H4 (cell line): ENCODE data around the gene BCCIP. TPM values are rescaled to one million over a fixed set of nuclear protein-coding genes. Genes with fewer than 3 reads are reported as not detected.
A peak's percentile ranks its signal among the peaks of the same experiment; 100 is the strongest.

Experiments used
- DNase-seq: peaks from one replicate; pipeline ENCODE4 v3.0.0-alpha.2; 2015; ENCODE audit warnings: low spot score
- total RNA-seq: library from RNA; depleted of rRNA; stranded (reverse); fragments of >200 nt; shearing (Covaris generic); gene quantifications from 2 replicates; pipeline ENCODE4 v1.2.3, GENCODE V29; 2014

The BCCIP gene
- total RNA-seq, 1 experiment from 2014 or later: 94.4 TPM

DNA sequence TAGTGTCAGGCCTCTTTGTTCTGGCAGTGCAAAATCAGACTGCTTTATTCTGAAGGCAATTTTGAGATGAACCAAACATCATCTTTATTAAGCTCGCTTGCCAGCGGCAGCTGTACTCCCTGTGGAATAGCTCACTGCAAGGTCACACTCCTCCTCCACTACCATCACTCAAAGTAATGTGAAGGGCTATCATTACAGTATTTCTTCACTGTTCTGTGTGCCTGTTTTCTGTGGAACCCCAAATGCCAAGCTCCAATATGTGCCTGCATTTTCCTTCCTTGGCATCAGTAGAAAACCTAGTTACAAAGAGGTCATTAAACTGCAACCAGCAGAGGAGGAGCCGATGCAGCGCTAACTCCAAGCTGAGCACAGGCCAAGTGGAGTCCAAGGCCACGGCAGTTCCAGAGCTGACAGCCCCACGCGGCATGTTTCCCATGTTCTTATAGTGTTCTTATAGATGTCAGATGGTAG is 21.4 kb downstream of the BCCIP start:
- DNase-seq: no peak

DNA sequence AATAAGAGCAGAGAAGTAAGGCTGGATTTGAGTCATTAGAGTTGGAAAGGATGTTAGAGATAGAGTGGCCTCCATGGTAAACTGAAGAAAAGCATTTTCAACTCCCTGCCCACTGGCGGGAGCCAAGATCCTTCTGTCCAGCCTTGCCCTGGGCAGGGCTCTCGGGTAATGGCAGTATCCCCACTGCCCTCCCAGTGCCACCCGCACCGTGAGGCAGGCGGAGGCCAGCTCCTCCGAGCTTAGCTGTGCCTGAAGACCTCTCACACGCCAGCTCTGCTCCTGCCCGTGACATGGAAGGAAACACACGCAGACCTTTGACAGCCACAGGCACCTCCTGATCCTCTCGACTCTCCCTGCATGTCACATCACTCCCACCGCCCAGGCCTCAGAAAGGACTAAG is 22.3 kb downstream of the BCCIP start:
- DNase-seq: no peak

DNA sequence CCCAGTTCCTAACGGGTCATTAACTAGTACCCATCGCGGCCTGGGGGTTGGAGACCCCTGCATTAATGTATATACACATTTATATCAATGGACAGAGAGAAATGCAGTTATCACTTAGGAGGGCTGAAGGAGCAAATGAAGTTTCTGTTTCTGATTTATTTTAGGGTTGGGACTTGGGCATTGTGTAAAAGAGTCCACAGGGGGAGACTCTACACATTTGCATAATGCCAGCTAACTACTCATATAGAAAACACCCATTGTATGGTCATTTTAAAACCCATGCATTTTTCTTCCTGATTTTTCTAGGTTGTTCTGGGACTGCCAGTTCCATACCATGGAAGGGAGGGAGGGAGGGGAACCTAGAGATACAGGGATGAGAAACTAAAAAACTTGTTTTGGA is 23.5 kb downstream of the BCCIP start:
- DNase-seq: no peak

DNA sequence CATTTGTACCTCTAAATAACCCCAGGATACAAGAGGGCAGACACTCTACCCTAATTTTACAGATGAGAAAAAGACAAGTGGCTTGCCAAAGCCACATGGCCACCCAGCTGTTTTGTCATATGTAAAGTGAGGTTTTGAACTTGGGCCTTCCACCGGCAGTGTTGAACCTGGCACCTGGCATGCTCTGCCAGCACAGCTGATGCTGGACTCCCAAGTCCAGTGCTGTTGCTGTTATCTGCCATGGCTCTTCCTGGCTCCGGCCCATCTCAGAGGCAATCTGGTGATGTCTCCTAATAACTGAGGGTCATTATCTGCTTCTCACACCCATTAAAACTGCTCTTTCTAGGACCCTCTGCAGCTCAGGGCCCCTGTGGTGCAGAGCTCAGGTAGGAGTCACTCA is 25.0 kb downstream of the BCCIP start:
- DNase-seq: no peak

DNA sequence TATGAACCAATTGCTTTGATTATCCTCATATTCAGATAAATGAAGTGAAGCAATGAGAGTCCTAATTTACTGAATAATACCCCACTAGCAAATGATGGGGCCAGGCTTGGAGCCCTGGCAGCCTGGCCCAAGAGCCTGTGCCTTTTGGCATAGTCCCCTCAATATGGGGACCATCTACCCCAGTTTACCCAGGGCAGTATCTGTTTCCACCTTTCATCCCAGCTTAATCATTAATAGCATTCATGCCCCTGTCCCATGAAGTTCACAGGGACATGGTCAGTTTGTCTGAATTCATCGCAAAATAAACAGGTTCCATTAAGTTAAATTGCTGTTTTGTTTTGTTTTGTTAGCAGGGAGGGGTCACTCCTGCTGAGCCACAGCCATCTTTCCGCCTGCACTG is 25.5 kb downstream of the BCCIP start:
- DNase-seq: no peak

DNA sequence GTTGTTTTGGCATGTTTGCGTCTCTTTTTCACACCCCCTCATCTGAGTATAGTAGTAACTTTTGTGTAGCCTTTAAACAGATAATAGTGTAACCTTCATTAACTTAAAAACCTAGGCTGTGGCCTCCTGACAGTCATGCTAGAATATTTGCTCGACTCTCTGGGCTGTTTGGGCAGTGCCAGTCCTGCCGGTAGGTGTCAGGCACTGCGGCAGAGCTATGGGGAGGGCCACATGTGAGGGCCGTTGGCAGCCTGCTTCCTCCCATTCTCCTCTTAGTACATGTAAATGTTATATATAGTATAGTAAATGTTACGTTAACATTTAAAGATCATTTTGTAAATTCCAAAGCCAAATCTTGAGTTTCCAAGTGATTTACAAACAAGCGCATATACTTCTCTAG is 26.1 kb downstream of the BCCIP start:
- no peak for DNase-seq

DNA sequence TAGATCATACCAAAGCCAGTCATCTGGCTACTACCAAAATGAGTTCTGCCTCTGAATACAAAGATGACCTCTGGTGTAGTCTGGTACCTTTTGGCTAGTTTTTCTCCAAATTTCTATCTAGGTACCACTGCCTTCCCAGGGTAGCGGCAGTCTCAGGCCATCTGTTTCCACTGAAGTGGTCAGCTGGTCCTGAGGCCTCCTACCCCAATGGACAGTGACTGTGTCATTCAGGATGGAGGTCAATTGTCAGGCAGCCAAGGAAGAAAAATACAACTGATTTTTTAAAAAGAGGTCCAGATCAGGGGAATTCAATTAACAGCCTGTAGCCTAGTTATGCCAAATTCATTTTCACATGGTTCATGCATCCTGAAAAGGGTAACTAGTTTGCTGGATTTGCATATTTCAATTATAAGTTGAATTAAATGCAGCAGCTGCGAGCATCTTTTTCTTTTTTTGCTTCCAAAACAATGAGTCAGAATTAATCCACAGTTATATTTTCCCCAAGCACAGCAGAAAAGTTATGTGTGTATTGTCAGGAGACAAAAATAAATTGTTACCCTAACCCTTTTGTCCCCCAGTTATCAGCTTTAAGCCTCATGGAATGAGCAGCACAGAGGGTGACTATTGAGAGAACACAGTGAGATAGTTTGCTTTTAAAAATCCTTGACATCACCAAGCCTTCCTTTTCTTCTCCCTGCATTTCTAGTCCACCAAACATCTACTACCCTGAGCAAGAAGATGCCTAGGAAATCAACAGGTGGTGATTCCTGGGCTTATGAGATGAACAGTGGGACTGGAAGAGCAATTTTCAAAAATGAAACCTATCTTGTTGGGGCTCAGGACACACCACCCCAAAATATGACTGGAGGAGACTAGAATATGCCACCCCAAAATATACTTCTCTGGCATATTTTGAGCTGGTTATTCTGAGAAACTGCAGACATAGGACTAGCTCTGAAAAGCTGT is 27.7 kb downstream of the BCCIP start:
- no peak for DNase-seq

DNA sequence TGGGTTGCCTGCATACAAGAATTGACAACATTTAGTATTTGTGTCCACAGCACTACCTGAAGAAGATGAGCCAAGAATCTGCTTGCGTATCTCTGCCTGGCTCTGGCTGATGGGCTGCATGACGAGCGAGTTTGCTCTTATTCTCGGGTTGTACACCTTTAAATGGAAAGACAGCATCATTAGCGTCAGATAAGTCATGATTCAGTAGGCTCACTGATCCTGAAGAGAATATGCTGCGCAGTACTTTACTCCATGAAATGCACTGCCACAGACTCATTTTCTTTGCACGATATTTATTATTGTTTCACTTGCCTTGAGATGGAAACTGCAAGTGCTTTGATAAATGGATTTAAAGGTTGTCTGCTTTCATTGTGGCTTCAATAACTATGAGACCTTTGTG is 29.1 kb downstream of the BCCIP start:
- no peak for DNase-seq

DNA sequence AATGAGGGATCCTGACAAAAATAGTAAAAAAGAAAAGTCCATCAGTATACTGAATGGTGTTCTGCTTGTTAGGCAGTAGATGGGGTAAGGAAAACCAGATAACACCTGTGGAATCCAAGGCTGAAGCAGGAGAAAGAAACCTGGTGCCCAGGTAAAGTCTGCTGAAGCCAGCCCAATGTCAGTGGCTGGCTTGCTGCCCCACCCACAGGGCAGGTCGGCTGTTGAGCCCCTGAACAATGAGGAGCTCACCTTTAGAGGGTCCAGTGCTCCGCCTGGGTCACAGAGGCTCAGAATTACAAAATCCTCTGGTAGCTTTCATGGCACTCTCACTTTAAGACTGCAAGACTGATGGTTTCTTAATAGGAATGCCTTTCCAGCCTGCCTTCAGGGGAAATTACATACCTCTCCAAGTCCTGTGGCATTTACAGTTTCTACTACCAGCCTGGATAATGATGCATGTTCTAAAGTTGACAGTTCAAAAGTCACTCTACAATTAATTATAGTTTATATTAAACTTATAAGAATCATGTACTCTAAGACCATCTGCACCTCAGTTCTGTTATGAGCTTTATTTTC is 33.9 kb downstream of the BCCIP start:
- DNase-seq: no peak

DNA sequence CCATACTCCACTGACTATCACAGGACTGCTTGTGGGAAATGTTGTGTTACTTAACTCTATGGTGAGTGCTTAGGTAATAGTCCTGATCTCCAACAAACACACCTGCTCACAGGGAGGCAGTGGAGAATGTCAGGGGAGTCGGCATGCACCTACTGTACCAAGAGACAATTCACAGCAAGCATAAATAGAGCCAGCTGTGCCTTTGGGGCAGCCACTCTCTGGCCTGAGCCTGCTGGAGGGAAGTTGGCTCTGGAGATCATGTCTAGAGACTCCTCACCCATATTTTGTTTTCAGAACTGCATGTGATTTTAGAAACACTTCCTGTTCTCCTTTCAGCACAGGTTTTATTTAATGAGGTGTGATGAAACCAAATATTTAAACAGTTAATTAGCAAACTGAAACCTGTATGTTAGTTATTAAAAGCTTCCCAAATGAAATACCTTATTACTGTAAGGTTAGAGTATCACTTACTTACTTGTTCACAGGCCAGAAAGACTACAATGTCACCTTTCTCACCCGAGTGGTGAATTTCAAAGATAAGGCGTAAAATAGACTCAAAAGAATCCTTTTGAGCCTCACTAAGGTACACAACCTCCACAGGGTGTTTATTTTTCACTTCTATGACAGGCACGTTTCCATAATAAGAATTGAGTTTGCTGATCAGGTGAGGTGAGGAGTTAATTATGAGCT is 35.9 kb downstream of the BCCIP start:
- no peak for DNase-seq

DNA sequence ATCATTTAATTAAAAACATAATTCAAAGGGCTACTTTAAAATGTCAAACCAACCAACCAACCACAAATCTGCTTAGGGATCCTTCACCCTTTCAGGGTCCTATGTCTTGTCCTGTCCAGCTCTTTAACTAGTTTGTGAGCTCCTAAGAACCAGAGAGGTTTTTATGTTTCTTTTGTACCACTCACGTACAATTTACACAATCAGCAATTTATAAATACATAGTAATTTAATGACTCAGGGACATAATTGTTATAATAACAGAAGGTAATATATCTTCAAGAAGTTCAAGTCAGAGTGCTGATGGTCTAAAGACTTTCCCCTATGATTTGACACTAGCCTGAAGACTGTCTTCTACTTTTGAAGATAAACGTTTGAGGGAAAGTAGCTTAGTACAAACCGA is 41.8 kb downstream of the BCCIP start:
- DNase-seq: no peak

DNA sequence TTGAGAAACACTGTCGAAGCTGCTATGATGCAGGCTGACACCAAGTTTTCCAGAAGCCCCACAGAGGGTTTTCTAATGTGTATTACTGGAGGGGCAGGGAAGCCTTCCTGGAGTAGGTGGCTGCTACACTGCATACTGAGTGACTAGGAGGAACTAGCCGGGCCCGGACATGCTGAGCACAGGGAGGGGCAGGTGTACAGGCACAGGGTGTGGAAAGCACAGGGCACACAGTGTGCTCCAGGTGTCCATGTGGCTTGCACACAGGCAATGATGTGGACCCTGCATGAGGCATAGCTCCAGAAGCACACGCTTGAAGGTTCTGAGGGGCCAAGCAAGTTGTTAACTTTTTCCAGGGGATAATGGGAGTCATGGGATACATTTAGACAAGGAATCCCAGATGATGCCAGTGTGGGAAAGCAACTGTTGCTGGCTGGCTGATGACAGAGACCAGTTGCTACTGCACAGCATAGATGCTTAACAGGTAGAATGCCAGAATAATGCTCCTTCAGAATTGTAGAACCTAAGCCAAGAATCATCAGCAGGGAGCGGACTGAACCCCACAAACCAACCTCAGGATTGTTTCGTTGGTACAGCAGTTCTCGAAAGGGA is 43.2 kb downstream of the BCCIP start:
- DNase-seq: no peak

DNA sequence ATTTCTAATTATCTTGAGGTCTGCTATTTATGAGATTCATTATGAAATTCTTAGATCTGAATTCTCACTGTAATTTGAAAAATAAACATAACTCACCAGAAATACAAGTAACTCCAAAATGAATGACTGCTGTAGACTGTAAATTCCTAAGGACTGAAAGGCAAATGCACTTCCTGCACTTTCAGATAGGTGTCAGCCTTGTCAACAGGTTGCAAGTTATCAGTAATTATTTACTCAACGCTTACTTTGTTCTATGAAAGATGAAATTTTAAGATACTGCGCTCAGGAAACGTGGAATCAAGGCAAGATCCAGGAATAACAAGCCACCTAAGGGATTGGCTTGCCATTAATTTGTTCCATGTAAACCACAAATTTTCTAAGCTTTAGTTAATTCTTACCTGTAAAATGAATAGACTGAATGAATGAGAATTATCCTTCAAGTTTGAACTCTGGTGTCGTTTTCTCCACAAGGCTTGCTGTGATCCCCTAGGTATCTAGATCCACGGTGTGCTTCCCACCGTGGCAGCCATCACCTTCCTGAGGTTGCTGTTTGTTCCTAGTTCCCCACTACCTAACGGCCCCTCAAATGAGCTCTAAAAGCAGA is 45.1 kb downstream of the BCCIP start:
- DNase-seq: peak; percentile 54

DNA sequence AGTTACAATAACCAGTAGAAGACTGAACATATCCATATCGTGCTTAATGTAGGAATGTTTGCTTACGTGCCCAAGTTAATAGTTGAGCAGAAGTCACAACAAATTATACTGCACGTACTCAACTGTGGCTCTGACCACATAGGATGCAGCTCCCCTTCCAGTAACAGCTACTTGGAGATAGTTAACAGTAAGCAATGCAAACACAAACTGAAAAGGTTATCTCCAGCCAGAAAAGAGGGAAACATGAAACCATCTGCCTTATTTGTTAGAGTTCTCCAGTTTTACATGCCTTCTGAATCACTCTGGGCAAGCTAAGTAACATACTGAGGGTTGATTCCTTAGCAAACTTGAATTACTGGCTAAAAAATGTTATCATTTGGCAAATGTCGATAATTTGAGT is 48.0 kb downstream of the BCCIP start:
- peak; percentile 26 for DNase-seq

DNA sequence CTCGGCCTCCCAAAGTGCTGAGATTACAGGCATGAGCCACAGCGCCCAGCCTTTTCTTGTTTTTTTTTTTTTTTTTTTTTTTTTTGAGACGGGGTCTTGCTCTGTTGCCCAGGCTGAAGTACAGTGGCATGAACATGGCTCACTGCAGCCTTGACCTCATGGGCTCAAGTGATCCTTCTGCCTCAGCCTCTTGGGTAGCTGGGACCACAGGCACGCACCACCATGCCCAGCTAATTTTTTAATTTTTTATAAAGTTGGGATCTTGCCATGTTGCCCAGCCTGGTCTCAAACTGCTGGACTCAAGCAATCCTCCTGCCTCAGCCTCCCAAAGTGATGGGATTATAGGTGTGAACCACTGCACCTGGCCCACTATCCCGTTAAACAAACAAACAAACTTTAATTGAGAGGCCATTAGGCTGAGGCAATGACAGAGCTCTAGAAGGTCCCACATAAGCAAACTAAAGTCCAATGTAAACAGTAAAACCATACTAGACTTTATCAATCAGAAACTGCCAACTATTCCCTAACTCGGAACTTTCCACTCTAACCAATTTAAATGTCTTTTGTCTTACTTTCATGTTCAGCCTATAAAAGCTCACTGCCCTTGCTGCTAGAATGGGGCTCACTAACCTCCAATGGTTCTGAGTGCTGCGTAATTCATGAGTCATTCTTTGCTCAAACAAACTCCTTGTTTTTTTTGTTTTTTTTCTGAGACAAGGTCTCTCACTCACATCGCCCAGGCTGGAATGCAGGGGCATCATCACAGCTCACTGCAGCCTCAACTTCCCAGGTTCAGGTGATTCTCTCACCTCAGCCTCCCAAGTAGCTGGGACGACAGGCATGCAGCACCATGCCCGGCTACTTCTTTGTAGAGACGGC is 55.9 kb downstream of the BCCIP start:
- peak; percentile 93 for DNase-seq

DNA sequence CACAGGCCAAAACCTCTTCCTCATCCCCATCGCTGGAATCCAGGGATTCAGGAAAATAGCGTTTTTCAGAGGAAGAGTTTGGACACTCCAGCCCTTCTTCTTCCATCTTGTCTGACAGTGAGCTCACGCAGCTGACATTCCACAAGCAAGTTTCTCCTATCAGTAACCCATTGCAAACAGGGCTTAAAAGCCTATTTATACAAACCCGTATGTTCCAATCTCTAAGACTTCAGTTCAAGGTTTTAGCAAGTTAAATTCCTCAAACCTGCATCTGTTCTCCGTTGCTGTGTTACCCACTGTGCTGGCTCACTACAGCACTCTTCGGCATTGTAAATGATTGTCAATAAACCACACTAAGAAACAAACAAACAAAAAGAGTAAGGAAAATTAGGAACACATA is 57.4 kb downstream of the BCCIP start:
- no peak for DNase-seq

DNA sequence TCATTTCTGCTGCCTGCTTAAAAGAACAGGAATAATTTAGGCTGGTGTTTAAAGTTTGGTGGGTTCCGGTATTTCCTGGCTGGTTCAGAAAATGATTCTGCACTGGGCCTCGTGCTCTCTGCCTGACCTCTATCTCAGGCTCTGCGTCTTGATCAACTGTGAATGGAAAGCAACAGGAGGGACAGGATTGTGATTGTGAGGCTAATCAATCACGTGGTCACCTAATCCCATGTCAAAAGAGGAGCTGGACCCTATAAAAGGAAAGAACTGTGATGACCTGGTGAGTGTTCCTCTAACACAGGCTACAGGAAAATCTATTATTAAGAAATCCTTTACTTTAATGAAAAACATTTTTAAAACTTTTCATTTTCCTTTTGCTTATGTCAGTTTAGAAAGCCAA is 57.8 kb downstream of the BCCIP start, which contains the start of gene DHX32:
TSS of gene DHX32 (minus strand) at position 101 of the 400 bp plus-strand sequence. CDS start 468 bp downstream, outside the sequence.
- DNase-seq: no peak

DNA sequence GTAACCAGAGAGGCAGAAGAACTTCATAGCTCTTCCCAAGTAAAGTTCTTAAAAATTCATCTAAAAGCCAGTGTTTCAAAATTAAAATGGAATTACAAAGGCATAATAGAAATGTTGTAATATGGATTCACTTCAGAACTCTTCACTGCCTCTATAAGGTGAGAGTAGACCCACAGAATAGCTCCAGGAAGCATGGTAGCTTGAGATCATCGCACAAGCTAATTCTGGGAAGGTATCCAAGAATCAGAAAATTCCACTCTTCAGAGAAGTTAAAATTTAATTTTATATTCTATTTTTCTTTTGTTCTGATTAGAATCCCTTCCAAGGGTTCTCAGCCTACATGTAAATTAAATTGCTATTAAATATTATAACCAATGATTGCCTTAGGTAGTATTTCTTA is 59.2 kb downstream of the BCCIP start:
- DNase-seq: no peak

DNA sequence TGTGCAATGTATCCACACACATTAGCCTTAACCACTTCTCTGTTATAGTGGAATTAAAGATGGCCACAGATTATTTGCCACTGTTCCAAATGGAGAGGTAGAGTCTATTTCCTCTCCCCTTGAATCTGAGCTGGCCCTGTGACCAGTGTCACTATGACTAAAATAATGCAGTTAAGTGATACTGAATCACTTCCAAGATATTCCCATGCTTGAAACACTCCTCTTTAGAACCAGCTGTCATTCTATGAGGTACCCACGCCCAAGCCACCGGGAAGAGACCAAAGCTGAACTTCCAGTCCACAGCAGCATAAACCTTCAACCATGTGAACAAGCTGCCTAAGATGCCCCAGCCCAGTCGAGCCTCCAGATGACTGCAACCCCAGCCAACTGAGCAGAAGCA is 59.9 kb downstream of the BCCIP start:
- DNase-seq: no peak
